Temporal lobe (tissue), 1 donor: Measurements from ENCODE around the gene JDP2. TPM values are rescaled to one million over a fixed set of nuclear protein-coding genes. Genes with fewer than 3 reads are reported as not detected.

ENCODE experiments used
- total RNA-seq: library from RNA; depleted of rRNA; stranded (reverse); fragments of >200 nt; gene quantifications from one replicate; pipeline ENCODE4 v1.2.3, GENCODE V29; 2014

The JDP2 gene
- total RNA-seq, 1 donor from 2014 or later: 3.2 TPM

Other genes with a start within 250 kb of the JDP2 start
- gene FOS, start 149.2 kb upstream of the JDP2 start, total RNA-seq: 41.8 TPM
- gene BATF, start 94.4 kb downstream of the JDP2 start, total RNA-seq: not detected
- gene FLVCR2, start 150.6 kb downstream of the JDP2 start, total RNA-seq: 1.7 TPM
- gene ERG28, start 232.9 kb downstream of the JDP2 start, total RNA-seq: 4.7 TPM
- 25.6 TPM for gene TTLL5, start 233.2 kb downstream of the JDP2 start, total RNA-seq